ENCODE data around the gene MCM9.
"Not testable (repeated sequence)": the region's sequence is repeated elsewhere in the genome, so short reads cannot be mapped to it uniquely, and the experiment has no call there.

MCM9 gene

DNA sequence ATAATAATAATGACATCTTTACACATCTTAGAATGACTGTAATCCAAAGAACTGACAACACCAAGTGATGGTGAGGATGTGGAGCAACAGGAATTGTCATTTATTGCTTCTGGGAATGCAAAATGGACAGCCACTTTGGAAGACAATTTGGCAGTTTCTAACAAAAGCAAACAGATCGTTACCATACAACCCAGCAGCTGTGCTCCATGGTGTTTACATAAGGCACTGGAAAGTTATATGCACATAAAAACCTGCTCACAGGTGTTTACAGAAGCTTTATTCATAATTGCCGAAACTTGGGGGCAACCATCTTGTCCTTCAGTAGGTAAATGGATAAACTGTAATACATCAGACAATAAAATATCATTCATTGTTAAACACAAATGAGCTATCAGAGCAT is 59.3 kb downstream of the MCM9 start:
- H3K4me1 Mint-ChIP-seq = peaks cover 38% of the 10 kb centered on the region
- ATAC-seq (ENCODE audit: low read depth) = no peak

DNA sequence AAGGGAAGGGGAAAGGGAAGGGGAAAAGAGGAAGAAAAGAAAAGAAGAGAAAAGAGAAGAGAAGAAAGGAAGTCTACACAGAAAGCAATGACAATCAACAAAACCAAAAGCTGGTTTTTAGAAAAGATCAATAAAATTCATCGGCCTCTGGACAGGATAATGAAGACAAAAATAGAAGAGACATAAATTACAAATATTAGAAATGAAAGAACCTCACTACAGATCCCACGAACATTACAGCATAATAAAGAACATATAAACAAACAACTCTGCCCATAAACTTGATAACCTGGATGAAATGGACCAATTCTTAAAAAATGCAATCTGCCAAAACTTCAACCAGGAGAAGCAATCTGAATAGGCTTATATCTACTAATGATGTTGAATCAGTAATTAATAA is 61.7 kb downstream of the MCM9 start:
- Mint-ChIP-seq H3K4me1 (peaks cover 34% of the 10 kb centered on the region), H3K27me3 (no peaks in the 10 kb centered on the region), H3K4me3 (no peak overlapping the region), H3K27ac (peak overlapping the region; percentile 31), H3K9me3 (peaks cover 12% of the 10 kb centered on the region), H3K36me3 (peaks cover 26% of the 10 kb centered on the region)
- ATAC-seq (ENCODE audit: low read depth) (no peak), DNase-seq (ENCODE audit: low spot score in 2 of 2) (no peak)

More for the DNA sequence above, 59.3 kb downstream of the MCM9 start:
- Mint-ChIP-seq H3K27me3 (no peaks in the 10 kb centered on the region), H3K36me3 (peaks cover 15% of the 10 kb centered on the region), H3K4me3 (no peak overlapping the region), H3K27ac (no peak overlapping the region), H3K9me3 (peaks cover 3% of the 10 kb centered on the region)
- no peak for DNase-seq (ENCODE audit: low spot score in 2 of 2)

DNA sequence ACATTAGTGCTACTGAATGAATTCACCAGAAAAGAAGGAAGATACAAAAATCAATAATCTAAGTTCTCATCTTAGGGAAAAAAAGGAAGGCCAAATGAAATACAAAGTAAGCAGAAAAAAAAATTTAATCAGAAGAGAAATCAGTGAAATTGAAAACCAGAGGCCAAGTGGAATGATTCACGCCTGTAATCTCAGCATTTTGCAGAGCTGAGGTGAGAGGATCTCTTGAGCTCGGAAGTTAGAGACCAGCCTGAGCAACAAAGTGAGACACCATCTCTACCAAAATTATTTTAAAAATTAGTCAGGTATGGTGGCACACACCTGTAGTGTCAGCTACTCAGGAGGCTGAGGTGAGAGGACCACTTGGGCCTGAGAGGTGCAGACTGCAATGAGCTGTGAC is 62.2 kb downstream of the MCM9 start:
- Mint-ChIP-seq H3K4me3 (no peak overlapping the region), H3K27ac (peak overlapping the region; percentile 31), H3K36me3 (peaks cover 26% of the 10 kb centered on the region), H3K27me3 (no peaks in the 10 kb centered on the region), H3K4me1 (peaks cover 32% of the 10 kb centered on the region), H3K9me3 (peaks cover 12% of the 10 kb centered on the region)
- DNase-seq (ENCODE audit: low spot score in 2 of 2) (no peak), ATAC-seq (ENCODE audit: low read depth) (no peak)

DNA sequence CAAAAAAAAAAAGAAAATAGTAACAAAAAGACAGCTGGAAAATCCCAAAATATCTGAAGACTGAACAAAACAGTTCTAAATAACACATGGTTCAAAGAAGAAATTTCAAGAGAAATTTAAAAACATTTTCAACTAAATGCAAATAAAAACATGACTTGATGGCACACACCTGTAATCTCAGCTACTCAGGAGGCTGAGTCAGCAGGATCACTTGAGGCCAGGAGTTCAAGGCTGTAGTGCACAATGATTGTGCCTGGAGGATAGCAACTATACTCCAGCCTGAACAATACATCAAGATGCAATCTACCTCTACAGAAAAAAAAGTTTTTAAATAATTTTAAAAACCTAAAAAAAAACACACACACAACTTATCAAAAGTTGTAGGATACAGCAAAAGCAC is 62.6 kb downstream of the MCM9 start:
- Mint-ChIP-seq H3K27me3 (no peaks in the 10 kb centered on the region), H3K4me1 (peaks cover 30% of the 10 kb centered on the region), H3K36me3 (peaks cover 24% of the 10 kb centered on the region), H3K9me3 (peaks cover 12% of the 10 kb centered on the region), H3K27ac (no peak overlapping the region), H3K4me3 (no peak overlapping the region)
- ATAC-seq (ENCODE audit: low read depth) = no peak
- DNase-seq (ENCODE audit: low spot score in 2 of 2) = no peak

DNA sequence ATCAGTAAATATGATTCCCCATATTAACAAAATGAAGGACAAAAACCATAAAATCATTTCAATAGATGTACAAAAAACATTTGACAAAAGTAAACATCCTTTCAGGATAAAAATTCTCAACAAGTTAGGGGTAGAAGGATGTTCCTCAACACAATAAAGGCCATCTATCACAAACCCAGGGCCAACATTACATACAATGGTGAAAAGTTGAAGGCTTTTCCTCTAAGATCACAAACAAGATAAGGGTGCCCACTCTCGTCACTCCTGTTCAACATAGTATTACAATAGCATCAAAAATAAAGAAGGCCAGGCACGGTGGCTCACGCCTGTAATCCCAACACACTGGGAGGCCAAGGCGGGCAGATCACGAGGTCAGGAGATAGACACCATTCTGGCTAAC is 63.6 kb downstream of the MCM9 start:
- Mint-ChIP-seq H3K27ac (no peak overlapping the region), H3K9me3 (peaks cover 15% of the 10 kb centered on the region), H3K27me3 (no peaks in the 10 kb centered on the region), H3K4me1 (peaks cover 28% of the 10 kb centered on the region), H3K36me3 (peaks cover 27% of the 10 kb centered on the region), H3K4me3 (no peak overlapping the region)
- ATAC-seq (ENCODE audit: low read depth) (no peak), DNase-seq (ENCODE audit: low spot score in 2 of 2) (no peak)

DNA sequence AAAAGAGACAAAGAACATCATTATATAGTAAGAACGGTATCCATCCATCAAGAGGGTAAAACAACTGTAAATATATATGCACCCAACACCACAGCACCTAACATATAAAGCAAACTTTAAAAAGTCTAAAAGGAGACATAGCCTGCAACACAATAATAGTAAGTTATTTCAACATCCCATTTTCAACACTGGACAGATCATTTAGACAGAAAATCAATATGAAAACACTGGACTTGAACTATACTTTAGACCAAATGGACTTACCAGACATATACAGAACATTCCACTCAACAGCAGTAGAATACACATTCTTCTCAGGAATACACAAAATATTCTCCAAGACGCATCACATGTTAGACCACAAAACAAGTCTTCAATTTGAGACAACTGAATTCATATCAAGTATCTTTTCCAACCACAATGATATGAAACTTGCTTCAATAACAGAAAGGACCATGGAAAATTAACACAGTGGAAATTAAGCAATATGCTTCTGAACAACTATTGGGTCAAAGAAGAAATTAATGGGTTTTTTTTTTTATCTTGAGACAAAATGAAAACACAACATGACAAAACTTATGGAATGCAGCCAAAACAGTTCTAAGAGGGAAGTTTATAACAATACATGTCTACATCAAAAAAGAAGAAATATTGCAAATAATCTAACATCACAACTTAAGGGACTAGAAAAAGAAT is 64.9 kb downstream of the MCM9 start:
- no peak overlapping the region for H3K27ac Mint-ChIP-seq
- peaks cover 38% of the 10 kb centered on the region for H3K4me1 Mint-ChIP-seq
- no peak for ATAC-seq (ENCODE audit: low read depth)
- no peak overlapping the region for H3K4me3 Mint-ChIP-seq
- peaks cover 20% of the 10 kb centered on the region for H3K9me3 Mint-ChIP-seq
- DNase-seq (ENCODE audit: low spot score in 2 of 2) = no peak
- H3K27me3 Mint-ChIP-seq = no peaks in the 10 kb centered on the region
- peaks cover 32% of the 10 kb centered on the region for H3K36me3 Mint-ChIP-seq

DNA sequence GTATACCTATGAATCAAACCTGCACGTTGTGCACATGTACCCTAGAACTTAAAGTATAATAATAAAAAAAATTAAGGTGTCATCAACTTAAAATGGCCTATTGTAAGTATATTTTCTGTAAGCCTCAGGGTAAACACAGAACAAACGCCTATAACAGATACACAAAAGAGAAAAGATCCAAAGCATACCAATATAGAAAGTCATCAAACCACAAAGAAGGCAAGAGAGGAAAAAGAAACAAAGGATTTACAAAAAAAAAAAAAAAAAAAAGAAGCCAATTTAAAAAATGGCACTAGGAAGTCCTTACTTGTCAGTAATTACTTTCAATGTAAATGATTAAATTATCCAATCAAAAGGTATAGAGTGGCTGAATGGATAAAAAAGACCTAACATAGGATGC is 65.6 kb downstream of the MCM9 start:
- Mint-ChIP-seq H3K4me1 (peaks cover 43% of the 10 kb centered on the region), H3K4me3 (no peak overlapping the region), H3K27ac (no peak overlapping the region), H3K36me3 (peaks cover 32% of the 10 kb centered on the region), H3K27me3 (no peaks in the 10 kb centered on the region), H3K9me3 (peaks cover 20% of the 10 kb centered on the region)
- no peak for DNase-seq (ENCODE audit: low spot score in 2 of 2)
- ATAC-seq (ENCODE audit: low read depth) = no peak

DNA sequence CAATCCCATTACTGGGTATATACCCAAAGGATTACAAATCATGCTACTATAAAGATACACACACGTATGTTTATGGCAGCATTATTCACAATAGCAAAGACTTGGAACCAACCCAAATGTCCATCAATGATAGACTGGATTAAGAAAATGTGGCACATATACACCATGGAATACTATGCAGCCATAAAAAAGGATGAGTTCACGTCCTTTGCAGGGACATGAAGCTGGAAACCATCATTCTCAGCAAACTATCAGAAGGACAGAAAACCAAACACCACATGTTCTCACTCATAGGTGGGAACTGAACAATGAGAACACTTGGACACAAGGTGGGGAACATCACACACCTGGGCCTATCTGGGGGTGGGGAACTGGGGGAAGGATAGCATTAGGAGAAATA is 66.1 kb downstream of the MCM9 start:
- DNase-seq (ENCODE audit: low spot score in 2 of 2); H3K4me3 Mint-ChIP-seq; H3K27me3 Mint-ChIP-seq; ATAC-seq (ENCODE audit: low read depth); H3K27ac Mint-ChIP-seq: not testable (repeated sequence)
- Mint-ChIP-seq H3K4me1 (peaks cover 42% of the 10 kb centered on the region), H3K9me3 (peaks cover 20% of the 10 kb centered on the region), H3K36me3 (peaks cover 32% of the 10 kb centered on the region)

DNA sequence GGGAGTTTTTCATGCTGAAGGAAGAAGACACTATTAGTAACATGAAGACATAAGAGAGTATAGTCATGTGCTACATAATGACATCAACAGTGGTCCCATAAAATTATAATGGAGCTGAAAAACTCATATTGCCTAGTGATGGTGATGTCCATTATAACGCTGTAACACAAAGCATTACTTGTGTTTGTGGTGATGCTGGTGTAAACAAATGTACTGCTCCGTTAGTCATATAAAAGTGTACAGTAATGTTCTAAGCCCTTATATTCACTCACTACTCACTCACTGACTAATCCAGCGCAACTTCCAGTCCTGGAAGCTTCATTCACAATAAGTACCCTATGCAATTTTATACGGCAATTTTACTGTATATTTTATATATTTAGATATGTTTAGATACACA is 67.8 kb downstream of the MCM9 start:
- Mint-ChIP-seq H3K27ac (no peak overlapping the region), H3K9me3 (peaks cover 21% of the 10 kb centered on the region), H3K4me1 (peaks cover 40% of the 10 kb centered on the region), H3K27me3 (no peaks in the 10 kb centered on the region), H3K36me3 (peaks cover 33% of the 10 kb centered on the region), H3K4me3 (no peak overlapping the region)
- ATAC-seq (ENCODE audit: low read depth) (no peak), DNase-seq (ENCODE audit: low spot score in 2 of 2) (no peak)

DNA sequence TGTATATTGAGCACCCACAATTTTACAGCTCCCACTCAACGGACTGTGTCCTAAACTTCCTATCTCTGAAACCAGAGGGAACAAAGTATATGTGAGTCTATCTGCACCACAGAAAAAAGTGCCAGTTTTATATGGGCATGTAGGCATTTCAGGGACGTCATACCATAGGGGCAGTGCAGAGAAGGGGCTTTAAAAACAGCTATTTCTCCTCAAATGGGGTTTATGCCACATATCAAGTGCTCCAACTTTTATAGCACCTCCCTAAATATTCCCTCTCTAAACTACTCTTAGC is 69.9 kb downstream of the MCM9 start:
- peak overlapping the region; percentile 22 for H3K4me3 Mint-ChIP-seq
- peaks cover 35% of the 10 kb centered on the region for H3K36me3 Mint-ChIP-seq
- ATAC-seq (ENCODE audit: low read depth) = no peak
- peak overlapping the region; percentile 82 for H3K27ac Mint-ChIP-seq
- H3K4me1 Mint-ChIP-seq = peaks cover 31% of the 10 kb centered on the region
- H3K27me3 Mint-ChIP-seq = no peaks in the 10 kb centered on the region
- DNase-seq (ENCODE audit: low spot score in 2 of 2) = no peak
- peaks cover 21% of the 10 kb centered on the region for H3K9me3 Mint-ChIP-seq

DNA sequence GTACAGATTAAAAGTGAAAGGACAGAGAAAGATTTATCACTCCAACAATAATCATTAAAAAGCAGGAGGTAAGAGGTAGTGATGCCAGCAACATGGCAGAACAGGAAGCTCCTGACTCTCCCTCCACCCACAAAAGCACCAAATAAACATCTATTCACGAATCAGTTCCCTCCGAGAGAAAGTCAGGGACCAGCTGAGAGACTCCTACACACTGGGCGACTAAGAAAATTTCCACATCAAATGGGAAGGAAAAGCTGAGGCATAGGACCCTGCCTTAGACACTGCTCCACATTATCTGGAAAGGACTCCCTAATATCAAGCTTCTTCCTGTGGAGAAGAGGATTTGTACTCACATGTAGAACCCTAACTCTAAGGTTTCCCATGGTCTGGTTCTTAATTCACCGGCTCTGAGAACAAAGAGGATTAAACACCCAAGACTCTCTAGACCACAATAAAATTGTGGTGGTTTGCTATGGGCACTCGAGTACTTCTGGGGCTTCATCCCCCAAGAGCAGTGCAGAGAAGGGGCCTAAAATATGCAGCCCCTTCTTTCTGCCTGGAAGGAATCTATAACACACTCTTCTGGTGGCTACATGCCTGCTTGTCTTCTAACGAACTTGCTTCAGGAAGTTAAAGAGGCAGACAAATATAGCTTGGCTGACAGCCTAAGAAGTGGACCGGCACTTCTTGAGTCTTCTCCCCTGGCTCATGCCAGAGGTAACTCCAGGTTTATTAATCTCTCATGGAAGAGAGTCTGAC is 70.4 kb downstream of the MCM9 start:
- peaks cover 34% of the 10 kb centered on the region for H3K36me3 Mint-ChIP-seq
- H3K27ac Mint-ChIP-seq = peak overlapping the region; percentile 82
- no peaks in the 10 kb centered on the region for H3K27me3 Mint-ChIP-seq
- H3K9me3 Mint-ChIP-seq = peaks cover 18% of the 10 kb centered on the region
- DNase-seq (ENCODE audit: low spot score in 2 of 2) (no peak), ATAC-seq (ENCODE audit: low read depth) (no peak)
- H3K4me1 Mint-ChIP-seq = peaks cover 36% of the 10 kb centered on the region
- peak overlapping the region; percentile 33 for H3K4me3 Mint-ChIP-seq

DNA sequence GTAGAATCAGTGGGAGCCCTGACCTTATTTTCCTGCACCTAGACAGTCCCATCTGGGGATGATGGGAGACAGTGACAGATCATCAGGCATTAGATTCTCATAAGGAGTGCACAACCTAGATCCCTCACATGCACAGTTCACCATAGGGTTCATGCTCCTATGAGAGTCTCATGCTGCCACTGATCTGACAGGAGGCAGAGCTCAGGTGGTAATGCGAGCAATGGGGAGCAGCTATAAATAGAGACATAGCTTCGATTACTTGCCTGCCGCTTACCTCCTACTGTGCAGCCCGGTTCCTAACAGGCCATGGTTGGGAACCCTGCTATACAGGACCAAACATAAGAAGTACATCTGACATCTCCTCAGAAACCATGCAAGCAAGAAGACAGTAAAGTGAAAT is 72.5 kb downstream of the MCM9 start:
- no peak for ATAC-seq (ENCODE audit: low read depth)
- no peak for DNase-seq (ENCODE audit: low spot score in 2 of 2)
- H3K9me3 Mint-ChIP-seq = peaks cover 16% of the 10 kb centered on the region
- no peak overlapping the region for H3K4me3 Mint-ChIP-seq
- H3K4me1 Mint-ChIP-seq = peaks cover 38% of the 10 kb centered on the region
- H3K27ac Mint-ChIP-seq = no peak overlapping the region
- peaks cover 33% of the 10 kb centered on the region for H3K36me3 Mint-ChIP-seq
- no peaks in the 10 kb centered on the region for H3K27me3 Mint-ChIP-seq

DNA sequence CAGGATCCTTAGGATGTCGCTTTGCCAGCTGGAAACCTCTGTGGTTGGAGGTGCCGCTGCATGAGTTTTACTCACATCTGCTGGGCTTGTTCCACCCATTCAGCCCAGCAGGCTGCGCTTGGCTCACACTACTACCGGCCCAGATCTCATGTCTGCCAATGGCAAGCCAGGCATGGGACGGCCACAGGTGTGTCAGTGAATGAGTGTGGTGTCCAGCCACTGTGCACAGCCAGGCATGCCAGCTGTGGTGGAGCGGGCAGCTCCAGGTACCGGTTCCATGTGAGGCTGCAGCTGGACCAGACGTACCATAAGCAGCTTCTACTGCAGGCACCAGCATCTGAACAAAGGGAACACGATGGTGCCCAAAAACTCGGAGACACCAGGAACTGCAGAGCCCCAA is 74.1 kb downstream of the MCM9 start:
- ATAC-seq (ENCODE audit: low read depth) (no peak), DNase-seq (ENCODE audit: low spot score in 2 of 2) (no peak)
- Mint-ChIP-seq H3K9me3 (peaks cover 8% of the 10 kb centered on the region), H3K4me3 (no peak overlapping the region), H3K27me3 (no peaks in the 10 kb centered on the region), H3K36me3 (peaks cover 25% of the 10 kb centered on the region), H3K4me1 (peaks cover 39% of the 10 kb centered on the region), H3K27ac (no peak overlapping the region)

DNA sequence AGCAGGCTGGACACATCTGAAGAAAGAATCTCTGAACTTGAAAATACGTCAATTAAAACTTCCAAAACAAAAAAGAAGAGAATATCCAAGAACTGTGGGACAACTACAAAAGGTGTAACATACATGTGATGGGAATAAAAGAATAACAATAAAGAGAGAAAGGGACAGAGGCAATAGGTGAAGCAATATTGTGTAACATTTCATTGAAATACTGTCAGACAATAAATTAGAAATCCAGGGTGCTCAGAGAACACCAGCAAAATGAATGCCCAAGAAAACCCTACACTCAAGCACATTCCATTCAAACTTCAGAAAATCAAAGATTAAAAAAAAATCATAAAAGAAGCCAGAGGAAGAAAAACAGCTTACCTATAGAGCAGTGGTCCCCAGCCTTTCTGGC is 74.6 kb downstream of the MCM9 start:
- peaks cover 26% of the 10 kb centered on the region for H3K36me3 Mint-ChIP-seq
- DNase-seq (ENCODE audit: low spot score in 2 of 2) = no peak
- no peak overlapping the region for H3K4me3 Mint-ChIP-seq
- peaks cover 8% of the 10 kb centered on the region for H3K9me3 Mint-ChIP-seq
- ATAC-seq (ENCODE audit: low read depth) = no peak
- no peaks in the 10 kb centered on the region for H3K27me3 Mint-ChIP-seq
- H3K4me1 Mint-ChIP-seq = peaks cover 34% of the 10 kb centered on the region
- no peak overlapping the region for H3K27ac Mint-ChIP-seq
